GM04503 (cell line): Measurements from ENCODE around the gene RAB11FIP3.

Experiments
- DNase-seq: peaks from one replicate; pipeline ENCODE4 v3.0.0-alpha.2; 2012; ENCODE audit warnings: low read depth

The RAB11FIP3 gene

DNA sequence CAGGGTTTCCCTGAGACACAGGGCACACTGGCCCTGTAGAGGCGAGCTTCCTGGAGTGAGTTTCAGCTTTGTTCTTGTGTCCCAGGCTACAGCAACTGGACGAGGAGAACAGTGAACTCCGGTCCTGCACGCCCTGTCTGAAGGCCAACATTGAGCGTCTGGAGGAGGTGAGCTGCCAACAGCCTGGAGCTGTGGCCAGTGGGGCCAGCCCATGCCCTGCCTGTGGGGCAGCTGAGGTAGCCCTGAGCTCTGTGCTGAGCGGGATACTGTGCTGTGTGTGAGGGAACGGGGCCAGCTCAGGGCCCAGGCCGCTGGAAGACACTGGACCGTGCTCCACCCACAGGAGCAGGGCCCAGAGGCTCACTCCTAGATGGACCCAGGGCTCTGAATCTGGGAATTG lies 93.4 kb downstream of the RAB11FIP3 start:
- DNase-seq = no peak

DNA sequence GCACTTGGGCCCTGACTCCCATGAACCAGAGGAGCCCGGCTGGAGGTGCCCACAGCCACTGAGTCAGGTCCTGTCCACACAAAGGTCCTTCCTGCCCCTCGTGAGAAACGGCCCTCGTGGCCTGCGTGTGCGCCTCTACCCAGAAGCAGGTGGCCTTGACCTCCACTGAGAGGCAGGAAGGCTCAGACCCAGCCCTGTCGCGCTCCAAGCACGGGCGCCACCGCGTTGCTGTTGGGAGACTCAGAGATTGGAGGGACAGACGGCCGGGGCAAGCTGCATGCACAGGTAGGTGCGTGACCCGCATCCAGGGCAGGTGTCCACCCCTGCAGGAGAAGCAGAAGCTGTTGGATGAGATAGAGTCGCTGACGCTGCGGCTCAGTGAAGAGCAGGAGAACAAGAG lies 94.0 kb downstream of the RAB11FIP3 start:
- DNase-seq = no peak

- no peak for DNase-seq
These were observed 94.6 kb downstream of the RAB11FIP3 start for GRCh38 chr16:519841-520687.

DNA sequence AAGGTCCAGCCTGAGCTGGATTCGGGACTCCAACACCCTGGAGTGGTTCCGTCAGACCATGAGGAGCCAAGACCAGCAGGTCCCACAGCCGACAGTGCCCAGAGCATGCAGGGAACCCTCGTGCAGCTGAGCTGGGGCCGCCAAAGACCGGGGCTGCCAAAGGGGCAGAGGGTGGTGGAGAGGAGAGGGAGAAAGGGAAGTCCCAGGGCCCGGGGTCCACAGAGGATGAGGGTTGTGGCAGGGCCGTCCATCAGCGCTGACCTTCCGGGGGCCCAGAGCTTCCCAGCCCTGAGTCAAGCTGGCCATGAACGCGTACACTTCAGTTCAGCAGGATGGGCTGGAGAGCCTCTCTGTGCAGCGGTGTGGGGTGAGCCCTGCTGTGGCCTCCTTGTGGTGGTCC lies 95.4 kb downstream of the RAB11FIP3 start:
- DNase-seq = no peak

- no peak for DNase-seq
These were observed 96.1 kb downstream of the RAB11FIP3 start for GRCh38 chr16:521381-522210.

- DNase-seq = no peak
These were observed 97.1 kb downstream of the RAB11FIP3 start for GRCh38 chr16:522320-523096.

GRCh38 chr16:523097-523741 lies 97.8 kb downstream of the RAB11FIP3 start:
- DNase-seq = no peak

DNA sequence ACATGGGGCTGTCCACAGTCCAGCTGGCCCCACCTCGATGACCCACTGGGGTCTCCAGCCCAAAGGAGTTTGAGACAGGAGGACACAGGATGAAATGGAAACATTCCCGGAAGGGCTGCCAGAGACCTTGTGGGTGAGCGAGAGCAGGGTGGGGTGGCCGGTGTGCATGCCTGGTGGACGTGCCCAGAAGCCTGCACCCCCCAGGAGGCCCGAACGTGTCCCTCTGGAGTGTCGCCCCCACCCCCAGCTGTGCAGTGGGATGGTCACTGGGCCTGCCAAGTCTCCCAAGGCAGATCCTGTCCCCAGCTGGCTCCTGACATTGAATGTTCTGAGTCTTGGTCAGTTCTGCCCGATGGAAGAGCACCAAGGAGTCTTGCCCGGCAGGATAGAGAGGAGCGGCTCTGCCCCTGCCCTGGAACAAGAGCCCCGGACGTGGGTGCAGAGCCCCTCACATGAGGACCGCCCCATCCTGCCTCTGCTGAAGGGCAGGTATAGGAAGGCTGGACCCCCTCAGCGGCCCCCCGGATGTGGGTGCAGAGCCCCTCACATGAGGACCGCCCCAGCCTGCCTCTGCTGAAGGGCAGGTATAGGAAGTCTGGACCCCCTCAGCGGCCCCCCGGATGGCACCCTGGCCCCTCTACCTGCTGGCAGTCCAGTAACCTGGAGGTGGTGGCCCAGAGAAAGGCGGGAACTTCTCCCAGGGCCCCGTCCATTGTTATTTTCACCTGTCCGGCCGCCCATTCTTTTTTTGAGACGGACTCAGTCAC lies 99.0 kb downstream of the RAB11FIP3 start:
- DNase-seq = no peak

DNA sequence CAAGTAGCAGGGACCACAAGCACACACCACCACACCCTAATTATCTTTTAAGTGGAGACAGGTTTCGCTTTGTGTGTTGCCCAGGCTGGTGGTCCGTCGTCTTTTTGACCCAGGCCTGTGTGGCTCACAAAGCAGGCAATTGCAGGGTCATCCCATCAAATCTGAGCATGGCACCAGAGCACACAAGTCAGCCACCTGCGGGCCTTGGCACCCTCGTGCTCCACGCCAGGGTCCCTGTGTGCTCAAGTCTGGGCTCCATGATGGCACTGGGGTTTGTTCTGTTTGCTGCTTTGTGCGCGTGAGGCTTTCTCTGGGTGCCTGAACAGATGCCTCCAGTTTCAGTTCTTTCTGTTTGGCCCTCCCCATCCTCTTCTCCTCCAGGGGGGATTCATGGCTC lies 99.7 kb downstream of the RAB11FIP3 start:
- DNase-seq = no peak

GRCh38 chr16:525520-526180 lies 100.2 kb downstream of the RAB11FIP3 start:
- DNase-seq = peak; percentile 55

GRCh38 chr16:526181-527014 lies 100.9 kb downstream of the RAB11FIP3 start:
- peak; percentile 4 for DNase-seq

DNA sequence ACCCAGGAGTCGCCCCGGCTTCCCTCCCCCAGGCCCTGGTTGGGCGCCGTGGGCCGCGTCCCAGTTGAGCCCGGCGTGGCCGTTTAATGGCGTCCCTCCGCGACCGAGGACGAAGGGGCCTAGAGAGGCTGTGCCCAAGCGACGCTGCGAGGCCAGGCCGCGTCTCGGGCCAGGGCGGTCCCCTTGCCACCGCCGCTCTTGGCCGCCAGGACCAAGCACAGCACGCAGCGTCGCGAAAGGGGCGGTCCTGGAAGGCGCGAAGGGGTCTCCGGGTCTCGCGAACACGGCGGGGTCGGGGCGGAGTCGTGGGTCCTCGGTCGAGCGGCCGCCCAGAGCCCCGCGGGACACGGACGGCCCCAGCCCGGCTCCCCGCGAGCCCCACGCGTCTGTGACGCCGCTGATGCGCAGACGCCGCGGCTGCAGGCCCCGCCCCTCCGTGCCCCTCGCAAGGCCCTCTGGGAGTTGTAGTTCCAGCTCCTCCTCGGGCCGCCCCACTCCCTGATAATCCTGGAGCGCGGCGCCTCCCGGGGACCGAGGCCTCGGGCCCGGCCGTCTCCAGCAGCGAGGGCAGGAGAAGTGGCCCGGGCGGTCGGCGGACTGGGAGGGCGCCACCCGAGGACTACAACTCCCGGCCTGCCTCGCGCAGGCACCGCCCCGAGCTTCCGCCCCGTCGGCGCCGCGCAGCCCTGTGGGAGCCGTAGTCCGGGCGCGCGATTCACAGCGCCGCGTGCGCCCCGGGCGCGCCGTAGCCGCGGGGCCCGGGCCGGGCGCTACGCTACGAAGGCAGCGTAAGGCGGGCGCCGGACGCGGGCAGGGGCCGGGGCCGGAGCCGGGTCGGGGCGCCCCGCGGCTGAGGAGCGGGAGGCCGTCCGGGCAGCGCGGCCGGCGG lies 101.8 kb downstream of the RAB11FIP3 start, which contains the start of gene CAPN15:
CAPN15 (plus strand) TSS at position 698 of the 889 bp plus-strand sequence. CDS start 19,127 bp downstream, outside the sequence.
- DNase-seq = peak; percentile 39

DNA sequence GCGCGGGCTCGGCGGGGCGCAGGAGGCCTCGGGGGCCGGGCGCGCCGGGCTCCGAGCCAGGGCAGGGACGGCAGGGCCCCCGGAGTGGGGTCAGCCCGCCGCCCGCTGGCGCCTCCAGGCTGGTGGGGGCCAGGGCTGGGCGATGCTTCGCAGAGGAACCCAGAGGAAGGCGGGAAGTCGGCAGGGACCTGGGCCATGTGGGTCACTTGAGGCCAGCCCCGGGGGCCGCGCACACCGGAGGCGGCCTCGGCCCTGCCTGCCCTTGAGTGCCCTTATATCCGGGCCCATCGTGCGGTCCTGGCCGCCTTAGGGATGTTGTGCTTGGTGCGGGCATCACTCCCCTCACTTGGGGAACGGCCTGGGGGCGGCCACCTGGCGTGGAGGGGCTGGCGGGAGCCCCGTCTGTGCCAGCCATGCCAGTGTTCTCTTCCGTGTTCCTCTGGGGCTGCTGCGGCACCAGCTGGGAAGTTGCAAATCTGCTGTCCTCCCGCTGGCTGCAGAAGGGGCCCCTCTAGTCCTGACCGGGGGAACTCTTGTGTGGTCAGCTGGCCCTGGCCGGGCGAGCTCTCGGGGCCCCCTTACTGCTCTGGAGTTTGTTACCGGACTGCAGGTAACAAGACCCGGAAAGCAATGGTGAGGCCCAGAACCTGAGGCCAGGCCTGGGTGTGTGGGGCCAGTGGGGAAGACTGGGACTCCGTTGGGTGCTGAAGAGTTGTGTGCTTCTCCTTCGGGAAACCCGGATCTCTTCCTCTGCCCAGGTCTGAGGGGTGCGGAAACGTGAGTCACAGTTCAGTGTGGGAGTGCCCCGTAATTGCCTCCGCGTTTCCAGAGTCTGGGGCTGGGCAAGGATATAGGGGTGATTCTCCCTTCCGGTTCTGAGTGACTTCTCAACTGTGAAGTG lies 102.9 kb downstream of the RAB11FIP3 start:
- peak; percentile 37 for DNase-seq

GRCh38 chr16:529012-529575 lies 103.6 kb downstream of the RAB11FIP3 start:
- DNase-seq = no peak

- no peak for DNase-seq
These were observed 104.8 kb downstream of the RAB11FIP3 start for GRCh38 chr16:530111-530817.

DNA sequence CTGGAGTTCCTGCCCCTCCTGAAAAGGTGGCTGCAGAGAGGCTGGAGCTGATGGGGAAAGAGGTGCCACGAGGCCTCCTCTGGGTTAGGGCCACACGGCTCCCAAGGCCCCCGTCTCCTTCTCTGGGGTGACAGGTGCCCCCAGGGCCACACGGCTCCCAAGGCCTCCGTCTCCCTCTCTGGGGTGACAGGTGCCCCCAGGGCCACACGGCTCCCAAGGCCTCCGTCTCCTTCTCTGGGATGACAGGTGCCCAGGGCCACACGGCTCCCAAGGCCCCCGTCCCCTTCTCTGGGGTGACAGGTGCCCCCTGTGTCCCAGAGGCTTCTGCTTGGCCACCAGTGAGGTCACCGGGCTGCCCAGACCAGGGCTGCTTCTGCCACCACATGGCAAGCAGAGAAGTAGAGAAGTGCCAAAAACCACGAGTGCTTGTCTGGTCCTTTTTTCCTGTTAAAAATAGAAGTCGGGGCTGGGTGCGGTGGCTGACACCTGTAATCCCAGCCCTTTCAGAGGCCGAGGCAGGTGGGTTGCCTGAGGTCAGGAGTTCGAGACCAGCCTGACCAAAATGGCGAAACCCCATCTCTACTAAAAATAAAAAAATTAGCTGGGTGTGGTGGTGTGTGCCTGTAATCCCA lies 106.2 kb downstream of the RAB11FIP3 start:
- DNase-seq = no peak
